IMR-90 (cell line): ENCODE measurements around the gene ARHGEF4. TPM values are rescaled to one million over a fixed set of nuclear protein-coding genes. Genes with fewer than 3 reads are reported as not detected.

ENCODE experiments used
- ATAC-seq: fragments of 200-7000 bp; cut with Tn5 transposase; 2 replicates; pipeline ENCODE4 v1.9.1; 2020; ENCODE audit warnings: low read depth, mild to moderate bottlenecking, moderate library complexity
- BruUV-seq: library from RNA; stranded (reverse); fragments of 400-500 nt; replicated peaks from 2 replicates; lab custom pipeline; 2021; lab: Mats Ljungman, UMichigan
- CTCF ChIA-PET: fragments of 300-600 bp; formaldehyde crosslinking; extraction: SDS; loops from one replicate; lab custom pipeline; 2021; ENCODE audit warnings: antibody characterized with exemption; lab: Yijun Ruan, JAX
- POLR2A ChIA-PET: fragments of 300-600 bp; sonication (Branson Sonifier 250); formaldehyde crosslinking; loops from one replicate; lab custom pipeline; 2022; ENCODE audit warnings: antibody characterized with exemption; ENCODE audit not compliant: unreplicated experiment; lab: Charles Lee
- DNase-seq: peaks from one replicate; pipeline ENCODE4 v3.0.0; 2013
- H2AFZ ChIP-seq: replicated peaks from 2 replicates; pipeline ENCODE3; 2013; ENCODE audit warnings: low read length, mild to moderate bottlenecking; ENCODE audit not compliant: poor library complexity
- H2AK5ac ChIP-seq: 2 replicates; pipeline ENCODE4 v1.6.1; 2013; ENCODE audit warnings: low read depth, low read length, inconsistent platforms
- H2AK9ac ChIP-seq: replicated peaks from 2 replicates; pipeline ENCODE3; 2013; ENCODE audit warnings: mild to moderate bottlenecking, low read depth, low read length, moderate library complexity; ENCODE audit not compliant: poor library complexity
- H2BK120ac ChIP-seq: 2 replicates; pipeline ENCODE4 v1.6.1; 2013; ENCODE audit warnings: low read depth, low read length, inconsistent platforms
- H2BK15ac ChIP-seq: 3 replicates; pipeline ENCODE4 v1.6.1; 2013; ENCODE audit warnings: low read depth, low read length, inconsistent platforms
- H2BK20ac ChIP-seq: 2 replicates; pipeline ENCODE4 v1.6.1; 2013; ENCODE audit warnings: low read depth, mild to moderate bottlenecking, inconsistent platforms, low read length, moderate library complexity
- H2BK5ac ChIP-seq: 2 replicates; pipeline ENCODE4 v1.6.1; 2013; ENCODE audit warnings: mild to moderate bottlenecking, low read depth, low read length, inconsistent platforms; ENCODE audit not compliant: poor library complexity, severe bottlenecking
- H3K14ac ChIP-seq: replicated peaks from 2 replicates; pipeline ENCODE4 v1.6.1; 2013; ENCODE audit warnings: low read depth, low read length, inconsistent platforms
- H3K18ac ChIP-seq: 2 replicates; pipeline ENCODE4 v1.6.1; 2013; ENCODE audit warnings: low read depth, low read length, control low read depth
- H3K23ac ChIP-seq: 2 replicates; pipeline ENCODE4 v1.6.1; 2013; ENCODE audit warnings: low read depth, low read length, inconsistent platforms
- H3K27ac ChIP-seq: 2 replicates; pipeline ENCODE4 v1.5.1; 2013; ENCODE audit warnings: mild to moderate bottlenecking, control low read depth, low read length; ENCODE audit not compliant: insufficient read depth
- H3K27me3 ChIP-seq: 2 replicates; pipeline ENCODE4 v1.6.1; 2013; ENCODE audit warnings: low read length; ENCODE audit not compliant: control insufficient read depth, insufficient read depth
- H3K36me3 ChIP-seq: 2 replicates; pipeline ENCODE4 v1.6.1; 2013; ENCODE audit warnings: low read length, mixed read lengths; ENCODE audit not compliant: control insufficient read depth, insufficient read depth
- H3K4ac ChIP-seq: 2 replicates; pipeline ENCODE4 v1.6.1; 2013; ENCODE audit warnings: low read depth, low read length, inconsistent platforms
- H3K4me1 ChIP-seq: 2 replicates; pipeline ENCODE4 v1.6.1; 2013; ENCODE audit warnings: low read length, mixed read lengths; ENCODE audit not compliant: control insufficient read depth, insufficient read depth
- H3K4me2 ChIP-seq: 2 replicates; pipeline ENCODE4 v1.6.1; 2013; ENCODE audit warnings: low read depth, mild to moderate bottlenecking, control low read depth, low read length, moderate library complexity
- H3K4me3 ChIP-seq: 2 replicates; pipeline ENCODE4 v1.5.1; 2013; ENCODE audit warnings: low read depth, mild to moderate bottlenecking, control low read depth, low read length, moderate library complexity; ENCODE audit not compliant: insufficient read depth
- H3K56ac ChIP-seq: 2 replicates; pipeline ENCODE4 v1.6.1; 2013; ENCODE audit warnings: low read length, inconsistent platforms; ENCODE audit not compliant: insufficient read depth; ENCODE audit errors: extremely low read depth
- H3K79me1 ChIP-seq, 2 experiments: 2 replicates each; pipeline ENCODE4 v1.6.1; 2013; ENCODE audit warnings: low read length in 2 of 2, inconsistent platforms in 1 of 2, low read depth in 1 of 2
- H3K9ac ChIP-seq: 2 replicates; pipeline ENCODE4 v1.6.1; 2013; ENCODE audit warnings: low read depth, low read length, control low read depth
- H3K9me1 ChIP-seq: 2 replicates; pipeline ENCODE4 v1.6.1; 2013; ENCODE audit warnings: low read length, inconsistent platforms; ENCODE audit not compliant: insufficient read depth
- H3K9me3 ChIP-seq: 2 replicates; pipeline ENCODE4 v1.6.1; 2013; ENCODE audit warnings: low read length; ENCODE audit not compliant: control insufficient read depth, insufficient read depth
- H4K20me1 ChIP-seq: 2 replicates; pipeline ENCODE4 v1.6.1; 2013; ENCODE audit warnings: low read length, inconsistent platforms; ENCODE audit not compliant: insufficient read depth
- H4K5ac ChIP-seq: 2 replicates; pipeline ENCODE4 v1.6.1; 2013; ENCODE audit warnings: mild to moderate bottlenecking, low read depth, low read length, control low read depth
- H4K8ac ChIP-seq, 2 experiments: 2 replicates each; pipeline ENCODE4 v1.6.1; 2013; ENCODE audit warnings: low read depth in 2 of 2, low read length in 2 of 2, control low read depth in 1 of 2, inconsistent platforms in 1 of 2
- H4K91ac ChIP-seq: 2 replicates; pipeline ENCODE4 v1.6.1; 2013; ENCODE audit warnings: low read depth, low read length, inconsistent platforms; ENCODE audit not compliant: insufficient read depth
- BHLHE40 ChIP-seq: fragments of 150-350 bp; IDR thresholded peaks from 2 replicates; pipeline ENCODE4 v1.6.1; 2016; ENCODE audit warnings: mild to moderate bottlenecking, low read depth, low read length
- CEBPB ChIP-seq: IDR thresholded peaks from 2 replicates; pipeline ENCODE4 v1.6.1; 2012; ENCODE audit warnings: low read depth, low read length, improper control_type of control experiment
- CHD1 ChIP-seq: IDR thresholded peaks from 2 replicates; pipeline ENCODE4 v1.6.1; 2012; ENCODE audit warnings: low read depth, low read length, improper control_type of control experiment
- CTCF ChIP-seq: conservative IDR thresholded peaks from 2 replicates; pipeline ENCODE4 v1.5.1; 2012; ENCODE audit warnings: mild to moderate bottlenecking, low read depth, low read length, improper control_type of control experiment
- FOS ChIP-seq: fragments of 150-350 bp; IDR thresholded peaks from 2 replicates; pipeline ENCODE4 v1.6.1; 2016; ENCODE audit warnings: low read depth, low read length
- MAFK ChIP-seq: IDR thresholded peaks from 2 replicates; pipeline ENCODE4 v1.6.1; 2012; ENCODE audit warnings: low read depth, low read length, improper control_type of control experiment
- NFE2L2 ChIP-seq: fragments of 150-350 bp; IDR thresholded peaks from 2 replicates; pipeline ENCODE4 v1.6.1; 2016; ENCODE audit warnings: low read depth, mild to moderate bottlenecking, low read length
- POLR2A ChIP-seq: IDR thresholded peaks from 2 replicates; pipeline ENCODE4 v1.6.1; 2012; ENCODE audit warnings: mild to moderate bottlenecking, low read depth, low read length
- RFX5 ChIP-seq: IDR thresholded peaks from 2 replicates; pipeline ENCODE4 v1.8.0; 2012; ENCODE audit warnings: low read depth, mild to moderate bottlenecking, low read length, moderate library complexity
- SMC3 ChIP-seq: fragments of 150-350 bp; IDR thresholded peaks from 2 replicates; pipeline ENCODE4 v1.6.1; 2016; ENCODE audit warnings: low read depth, mild to moderate bottlenecking, antibody characterized with exemption, low read length, moderate library complexity
- USF2 ChIP-seq: fragments of 150-350 bp; IDR thresholded peaks from 2 replicates; pipeline ENCODE4 v1.6.1; 2017; ENCODE audit warnings: mild to moderate bottlenecking, antibody characterized with exemption, low read length, low read depth
- WGBS, 2 experiments: methylation state at CpG; one replicate each; pipeline versions ENCODE4 v1.1.5 to v1.1.7; 2013; ENCODE audit warnings: missing lambda C conversion rate in 2 of 2; ENCODE audit not compliant: insufficient read length in 1 of 2; ENCODE audit errors: extremely low coverage in 2 of 2; 5-methylcytosine and 5-hydroxymethylcytosine counted together
- dilution Hi-C: fragments of 300-500 bp; cut with HindIII; formaldehyde crosslinking; loops from one replicate; pipeline ENCODE4 v1.14.3; 2018; ENCODE audit warnings: low sequenced_read_pairs; ENCODE audit not compliant: unreplicated experiment
- in situ Hi-C: fragments of 300-500 bp; cut with MboI; formaldehyde crosslinking; loops from 3 replicates; pipeline ENCODE4 v1.14.3; 2019; ENCODE audit warnings: low sequenced_read_pairs, inconsistent platforms, mixed read lengths
- intact Hi-C: fragments of 100-400 bp; cut with micrococcal nuclease; formaldehyde crosslinking; loops from 2 replicates; pipeline ENCODE4 v1.10.0; 2022
- polyA plus RNA-seq, 3 experiments: library from polyadenylated mRNA; depleted of rRNA; stranded (reverse); fragments of >200 nt; gene quantifications; 2 replicates each; pipeline ENCODE4 v1.2.3, GENCODE V29; 2012; ENCODE audit warnings: low replicate concordance in 1 of 3
- total RNA-seq: library from RNA; depleted of rRNA; stranded (reverse); fragments of >200 nt; gene quantifications from 2 replicates; pipeline ENCODE4 v1.2.3, GENCODE V29; 2012
- TF ChIP-seq, protein P1 (sequence below): fragments of 150-350 bp; IDR thresholded peaks from 2 replicates; pipeline ENCODE4 v1.6.1; 2016; ENCODE audit warnings: low read depth, mild to moderate bottlenecking, low read length, moderate library complexity, borderline replicate concordance

Gene ARHGEF4
- total and polyA plus RNA-seq, 2 of the 4 experiments (the other 2 are of a cell fraction) = 2.7 to 5.0 TPM

GRCh38 chr2:130915149-130915548 is 78.4 kb downstream of the ARHGEF4 start:
- Histone ChIP-seq H3K4me2 (no peak overlapping the region), H3K4me1 (no peaks in the 10 kb centered on the region), H3K56ac (no peak overlapping the region), H3K9me1 (no peaks in the 10 kb centered on the region), H3K27me3 (peaks cover 12% of the 10 kb centered on the region; the same call in 1 of the 2 replicates), H3K79me1 (no peaks in the 10 kb centered on the region), H3K18ac (no peak overlapping the region), H4K8ac (no peak overlapping the region), H2BK20ac (no peak overlapping the region), H4K91ac (no peak overlapping the region), H3K9me3 (no peaks in the 10 kb centered on the region), H2BK15ac (no peak overlapping the region), H2AK9ac (no peak overlapping the region), H3K36me3 (no peaks in the 10 kb centered on the region), H3K27ac (no peak overlapping the region), H3K4ac (no peak overlapping the region), H3K14ac (no peak overlapping the region), H2BK120ac (no peak overlapping the region), H3K9ac (no peak overlapping the region), H4K5ac (no peak overlapping the region), H2AK5ac (no peak overlapping the region), H3K4me3 (no peak overlapping the region), H2BK5ac (no peak overlapping the region), H2AFZ (no peak overlapping the region), H3K23ac (no peak overlapping the region), H4K20me1 (no peaks in the 10 kb centered on the region)
- ATAC-seq = no peak
- BruUV-seq = no TSS peak
- in situ Hi-C loops = no loop called here
- 55% methylated on average over 2 of the region's 5 CpGs; no CpG with 5 or more reads in 1 of the 2 experiments for WGBS, 2 experiments
- dilution Hi-C loops = no loop called here
- ChIA-PET POLR2A (no interaction called here), CTCF (no interaction called here)
- intact Hi-C loops = no loop called here
- DNase-seq = no peak
- no peak for TF ChIP-seq CHD1
- no peak for TF ChIP-seq SMC3
- TF ChIP-seq MAFK = no peak
- no peak for TF ChIP-seq CEBPB
- no peak for TF ChIP-seq RFX5
- no peak for TF ChIP-seq NFE2L2
- TF ChIP-seq BHLHE40 = no peak
- TF ChIP-seq, protein P1, sequence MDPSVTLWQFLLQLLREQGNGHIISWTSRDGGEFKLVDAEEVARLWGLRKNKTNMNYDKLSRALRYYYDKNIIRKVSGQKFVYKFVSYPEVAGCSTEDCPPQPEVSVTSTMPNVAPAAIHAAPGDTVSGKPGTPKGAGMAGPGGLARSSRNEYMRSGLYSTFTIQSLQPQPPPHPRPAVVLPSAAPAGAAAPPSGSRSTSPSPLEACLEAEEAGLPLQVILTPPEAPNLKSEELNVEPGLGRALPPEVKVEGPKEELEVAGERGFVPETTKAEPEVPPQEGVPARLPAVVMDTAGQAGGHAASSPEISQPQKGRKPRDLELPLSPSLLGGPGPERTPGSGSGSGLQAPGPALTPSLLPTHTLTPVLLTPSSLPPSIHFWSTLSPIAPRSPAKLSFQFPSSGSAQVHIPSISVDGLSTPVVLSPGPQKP = no peak
- no peak for TF ChIP-seq CTCF
- TF ChIP-seq FOS = no peak
- TF ChIP-seq POLR2A = no peak
- TF ChIP-seq USF2 = no peak
